Peyer's patch (tissue), 4 donors: ENCODE measurements around the gene BTBD17.

Experiments
- CTCF ChIP-seq, 6 experiments: fragments of 450-650 bp in 4 of 6; fragments of 200-600 bp in 2 of 6; sonication (generic) in 1 of 6; IDR thresholded peaks; one replicate each; pipeline ENCODE4 v1.5.1; 2017 to 2019; ENCODE audit warnings: antibody characterized with exemption in 6 of 6, mild to moderate bottlenecking in 3 of 6, moderate library complexity in 1 of 6
- POLR2A ChIP-seq, 2 donors: fragments of 450-650 bp; IDR thresholded peaks; one replicate each; pipeline ENCODE4 v1.5.1; 2017; ENCODE audit warnings: antibody characterized with exemption in 2 of 2, mild to moderate bottlenecking in 2 of 2, moderate library complexity in 2 of 2

- TF ChIP-seq CTCF (IDR thresholded peaks at IDR 0.05) (no peak), POLR2A (IDR thresholded peaks at IDR 0.05) (no peak)
Observed at GRCh38 chr17:74390680-74391653, 29.3 kb upstream of the BTBD17 start.
